D341Med (cell line): ENCODE data around the gene PTH2.
"Not testable (repeated sequence)": the region's sequence is repeated elsewhere in the genome, so short reads cannot be mapped to it uniquely, and the experiment has no call there.

Experiments used
- DNase-seq: peaks from one replicate; pipeline ENCODE4 v3.0.0; 2012; ENCODE audit warnings: low spot score

Gene PTH2, protein sequence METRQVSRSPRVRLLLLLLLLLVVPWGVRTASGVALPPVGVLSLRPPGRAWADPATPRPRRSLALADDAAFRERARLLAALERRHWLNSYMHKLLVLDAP

DNA sequence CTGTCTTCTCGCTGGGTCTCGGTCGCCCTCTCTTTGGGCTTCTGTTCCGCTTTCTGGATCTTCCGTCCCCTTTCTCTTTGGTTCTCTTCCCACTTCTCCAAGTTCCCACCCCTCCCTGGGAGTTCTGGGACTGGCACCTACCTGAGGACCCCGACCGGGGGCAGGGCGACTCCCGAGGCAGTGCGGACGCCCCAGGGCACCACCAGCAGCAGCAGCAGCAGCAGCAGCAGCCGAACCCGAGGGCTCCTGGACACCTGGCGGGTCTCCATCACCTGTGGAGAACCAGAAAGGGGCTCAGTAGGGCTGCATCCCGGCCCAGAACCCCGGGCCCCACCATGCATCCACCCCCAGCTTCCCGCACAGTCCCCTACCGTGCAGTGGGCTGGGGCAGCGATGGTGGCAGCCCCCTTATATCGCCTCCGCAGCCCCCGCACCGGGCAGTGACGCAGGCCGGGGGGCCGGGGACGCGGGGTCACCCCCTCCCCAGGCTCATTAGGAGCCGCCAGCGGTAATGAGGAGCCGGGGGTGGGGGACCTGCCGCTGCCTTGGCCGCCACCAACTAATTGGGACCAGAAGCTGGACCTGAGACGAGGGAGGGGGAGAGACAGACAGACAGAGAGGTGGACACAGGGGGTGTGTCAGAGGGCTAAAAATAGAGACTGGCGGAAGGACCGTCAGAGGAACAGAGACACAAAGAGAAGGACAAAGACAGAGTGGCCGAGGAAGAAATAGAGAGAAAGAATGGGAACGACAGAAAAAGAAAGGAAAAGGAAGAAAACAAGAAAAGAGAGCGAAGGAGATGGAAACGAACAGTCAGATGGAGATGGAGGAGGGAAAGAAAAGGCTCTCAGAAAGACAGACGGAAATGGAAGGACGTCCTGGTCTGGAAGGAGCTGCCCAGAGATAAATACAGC lies at the start of gene PTH2:
PTH2 (minus strand) TSS at position 371 of the 914 bp plus-strand sequence; CDS start at position 269, 102 bp downstream.
- DNase-seq: no peak

DNA sequence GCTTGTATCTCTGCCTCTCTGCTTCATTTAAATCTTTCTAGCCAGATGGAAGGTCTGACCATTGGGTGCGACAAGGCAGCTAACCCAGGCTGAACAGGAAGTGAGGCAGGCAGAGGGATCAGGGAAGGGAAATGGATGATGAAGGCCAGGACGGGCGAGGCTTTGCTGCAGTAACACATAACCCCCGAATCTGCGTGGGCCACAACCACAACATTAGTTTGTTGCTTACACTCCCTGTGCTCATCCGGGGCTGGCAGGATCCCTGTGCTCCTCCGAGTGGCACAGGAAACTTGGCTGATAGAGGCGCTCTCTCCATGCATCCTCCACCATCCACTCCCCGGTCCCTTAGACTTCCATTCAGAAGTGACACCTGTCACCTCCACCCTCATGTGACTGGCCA lies 49.7 kb upstream of the PTH2 start:
- DNase-seq: no peak

DNA sequence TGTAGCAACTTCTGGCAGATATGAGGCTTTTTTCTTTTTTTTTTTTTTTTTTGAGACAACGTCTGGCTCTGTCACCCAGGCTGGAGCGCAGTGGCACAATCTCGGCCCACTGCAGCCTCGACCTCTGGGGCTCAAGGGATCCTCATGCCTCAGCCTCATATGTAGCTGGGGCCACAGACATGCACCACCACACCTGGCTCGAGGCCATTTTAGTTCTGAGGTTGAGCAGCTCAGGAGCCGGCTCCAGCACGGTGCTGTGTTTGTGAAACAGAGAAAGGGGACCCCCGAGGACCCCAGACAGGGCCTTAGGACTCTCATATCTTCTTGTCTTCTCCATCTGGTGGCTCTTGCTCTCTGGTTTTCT lies 47.4 kb upstream of the PTH2 start:
- DNase-seq: no peak

- DNase-seq: peak; percentile 55
Observed at GRCh38 chr19:49469828-49470614, 46.8 kb upstream of the PTH2 start.

- DNase-seq: peak; percentile 72
Observed at GRCh38 chr19:49468746-49469447, 45.7 kb upstream of the PTH2 start.

GRCh38 chr19:49468199-49468598 lies 45.0 kb upstream of the PTH2 start:
- no peak for DNase-seq

DNA sequence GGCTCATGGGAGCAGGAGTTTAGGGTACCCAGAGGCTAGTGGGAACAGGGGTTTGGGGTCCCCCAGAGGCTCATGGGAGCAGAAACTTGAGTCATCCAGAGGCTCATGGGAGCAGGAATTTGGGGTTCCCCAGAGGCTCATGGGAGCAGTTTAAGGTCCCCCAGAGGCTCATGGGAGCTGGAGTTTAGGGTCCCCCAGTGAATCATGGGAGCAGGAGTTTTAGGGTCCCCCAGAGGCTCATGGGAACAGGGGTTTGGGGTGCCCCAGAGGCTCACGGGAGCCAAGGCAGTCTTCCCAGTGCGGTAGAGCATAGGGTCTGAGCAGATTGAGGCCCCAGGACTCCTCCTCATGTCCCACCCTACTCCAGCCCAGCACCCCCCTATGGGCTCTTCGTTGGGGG lies 42.1 kb upstream of the PTH2 start:
- no peak for DNase-seq

DNA sequence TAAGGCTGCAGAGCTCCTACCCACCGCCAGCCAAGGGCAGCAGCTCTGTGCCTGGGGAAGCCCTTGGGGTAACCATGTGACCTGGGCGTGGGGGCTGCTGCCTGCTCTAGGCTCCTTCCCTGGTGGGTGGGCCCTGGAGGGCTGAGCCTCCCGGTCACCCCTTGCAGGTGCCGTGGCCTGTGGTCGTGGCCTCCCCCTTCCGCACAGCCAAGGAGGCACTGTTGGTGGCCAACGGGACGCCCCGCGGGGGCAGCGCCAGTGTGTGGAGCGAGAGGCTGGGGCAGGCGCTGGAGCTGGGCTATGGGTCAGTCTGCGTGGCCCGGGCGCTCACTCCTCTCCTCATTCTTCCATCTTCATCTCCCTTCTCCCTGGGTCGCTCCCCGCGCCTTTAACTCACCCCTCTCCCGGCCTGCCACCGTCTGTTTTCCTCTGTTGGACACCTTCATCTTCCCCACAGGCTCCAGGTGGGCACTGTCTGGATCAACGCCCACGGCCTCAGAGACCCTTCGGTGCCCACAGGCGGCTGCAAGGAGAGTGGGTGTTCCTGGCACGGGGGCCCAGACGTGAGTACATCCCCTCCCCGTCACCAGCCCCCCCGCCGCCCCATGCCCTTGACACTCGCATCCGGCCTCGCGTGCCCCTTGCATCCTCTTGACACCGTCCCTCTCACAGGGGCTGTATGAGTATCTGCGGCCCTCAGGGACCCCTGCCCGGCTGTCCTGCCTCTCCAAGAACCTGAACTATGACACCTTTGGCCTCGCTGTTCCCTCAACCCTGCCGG lies 40.9 kb upstream of the PTH2 start:
- no peak for DNase-seq

- no peak for DNase-seq
Observed at GRCh38 chr19:49462492-49462891, 39.3 kb upstream of the PTH2 start.

- DNase-seq: no peak
Observed at GRCh38 chr19:49461656-49462055, 38.4 kb upstream of the PTH2 start.

GRCh38 chr19:49461130-49461529 lies 37.9 kb upstream of the PTH2 start:
- DNase-seq: not testable (repeated sequence)

DNA sequence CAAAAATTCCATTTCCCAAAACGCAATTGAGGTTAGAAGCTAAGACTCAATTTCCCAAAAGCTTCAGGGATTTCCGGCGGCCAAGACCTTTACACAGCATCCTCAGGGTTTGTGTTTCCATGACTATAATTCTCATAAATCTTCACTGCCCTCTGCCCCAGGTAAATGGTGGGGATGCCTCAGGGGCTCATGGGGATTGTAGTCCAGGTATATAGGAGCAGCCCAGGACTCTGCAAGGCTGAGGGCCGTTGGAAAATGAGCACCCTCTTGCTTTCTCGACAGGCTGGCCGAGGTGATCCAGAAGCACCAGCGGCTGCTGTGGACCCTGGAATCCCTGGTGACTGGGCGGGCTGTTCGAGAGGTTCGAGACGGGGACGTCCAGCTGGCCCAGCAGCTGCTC lies 36.1 kb upstream of the PTH2 start:
- no peak for DNase-seq

DNA sequence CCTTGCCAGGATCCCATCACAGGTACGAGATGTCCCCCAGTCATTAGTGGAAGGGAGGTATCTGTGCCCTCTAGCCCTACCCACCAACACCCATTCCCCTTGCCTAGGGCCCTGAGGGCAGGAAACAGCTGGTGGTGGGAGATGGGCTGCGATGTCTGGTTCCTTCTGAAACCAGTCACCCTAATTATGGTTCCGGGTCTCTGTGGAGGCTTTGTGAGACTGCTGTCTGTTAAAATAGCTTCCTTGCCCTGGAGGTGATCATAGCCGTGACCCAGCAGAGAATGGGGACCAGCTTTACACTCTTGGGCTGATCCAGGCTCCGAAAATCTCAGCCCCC lies 35.3 kb upstream of the PTH2 start:
- no peak for DNase-seq

DNA sequence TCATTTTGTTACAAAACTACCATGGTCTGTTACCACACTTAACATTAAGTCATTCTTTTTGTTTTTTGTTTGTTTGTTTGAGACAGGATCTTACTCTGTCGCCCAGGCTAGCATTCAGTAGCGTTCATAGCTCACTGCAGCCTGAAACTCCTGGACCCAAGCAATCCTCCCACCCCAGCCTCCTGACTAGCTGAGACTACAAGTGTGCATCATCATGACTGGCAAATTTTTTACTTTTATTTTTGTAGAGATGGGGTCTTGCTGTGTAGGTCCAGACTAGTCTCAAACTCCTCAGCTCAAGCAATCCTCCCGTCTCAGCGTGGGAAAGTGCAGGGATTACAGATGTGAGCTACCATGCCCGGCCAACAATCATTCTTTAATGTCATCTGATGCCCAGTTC lies 33.1 kb upstream of the PTH2 start:
- no peak for DNase-seq

GRCh38 chr19:49455773-49456172 lies 32.5 kb upstream of the PTH2 start:
- DNase-seq: no peak

GRCh38 chr19:49453757-49454240 lies 30.6 kb upstream of the PTH2 start:
- DNase-seq: no peak

GRCh38 chr19:49453013-49453756 lies 29.9 kb upstream of the PTH2 start, which contains the start of gene ALDH16A1:
Gene ALDH16A1, plus strand, starts transcription at chr19:49453225. Its CDS starts 107 bp downstream, at chr19:49453332.
- peak; percentile 97 for DNase-seq

DNA sequence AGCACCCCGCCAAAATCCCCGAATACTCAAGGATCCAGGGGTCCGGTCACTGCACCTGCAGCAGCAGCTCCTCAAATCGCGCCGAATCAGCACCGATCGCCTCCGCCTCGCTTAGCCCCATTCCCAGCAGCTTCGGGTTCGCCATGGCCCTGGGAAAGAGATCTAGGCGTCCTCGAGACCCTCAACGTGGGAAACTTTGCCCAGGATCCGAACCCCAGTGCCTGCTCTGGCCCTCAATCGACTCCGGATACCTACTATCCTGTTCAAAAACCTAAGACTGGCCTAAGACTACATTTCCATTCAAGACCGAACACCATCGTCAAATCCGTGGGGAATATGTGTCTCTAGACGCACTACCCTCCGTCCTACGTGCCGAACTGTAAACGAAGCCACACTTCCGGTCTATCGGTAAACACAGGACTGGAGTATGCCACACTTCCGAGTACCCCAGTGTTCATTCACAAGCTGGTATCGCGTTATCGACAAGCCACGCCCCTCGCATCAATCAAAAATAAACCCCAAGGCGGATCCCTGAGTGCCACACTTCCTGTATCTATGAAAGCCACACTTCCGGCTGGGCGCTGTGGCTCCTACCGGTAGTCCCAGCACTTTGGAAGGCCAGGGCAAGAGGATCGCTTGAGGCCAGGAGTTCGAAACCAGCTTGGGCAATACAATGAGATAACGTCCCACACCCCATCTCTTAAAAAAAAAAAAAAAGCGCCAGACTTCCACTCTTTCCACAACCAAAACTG lies 28.4 kb upstream of the PTH2 start, which contains the start of gene PIH1D1:
PIH1D1 (minus strand) TSS at position 385 of the 752 bp plus-strand sequence; CDS start at position 145, 240 bp downstream.
- DNase-seq: peak; percentile 84

DNA sequence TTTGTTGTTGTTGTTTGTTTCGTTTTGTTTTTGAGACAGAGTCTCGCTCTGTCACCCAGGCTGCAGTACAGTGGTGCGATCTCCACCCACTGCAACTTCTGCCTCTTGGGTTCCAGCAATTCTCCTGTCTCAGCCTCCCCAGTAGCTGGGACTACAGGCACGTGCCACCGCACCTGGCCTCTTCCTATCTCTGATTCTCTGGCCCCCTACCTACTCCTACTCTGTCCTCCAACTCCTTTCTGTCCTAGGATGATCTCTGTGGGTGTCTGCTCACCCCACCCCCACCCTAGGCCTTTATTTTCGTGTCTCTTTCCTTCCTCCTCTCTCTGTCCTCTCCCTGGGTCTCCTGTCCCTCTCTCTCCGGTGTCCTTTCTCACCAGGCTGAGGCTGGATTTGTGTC lies 27.2 kb upstream of the PTH2 start:
- DNase-seq: no peak

DNA sequence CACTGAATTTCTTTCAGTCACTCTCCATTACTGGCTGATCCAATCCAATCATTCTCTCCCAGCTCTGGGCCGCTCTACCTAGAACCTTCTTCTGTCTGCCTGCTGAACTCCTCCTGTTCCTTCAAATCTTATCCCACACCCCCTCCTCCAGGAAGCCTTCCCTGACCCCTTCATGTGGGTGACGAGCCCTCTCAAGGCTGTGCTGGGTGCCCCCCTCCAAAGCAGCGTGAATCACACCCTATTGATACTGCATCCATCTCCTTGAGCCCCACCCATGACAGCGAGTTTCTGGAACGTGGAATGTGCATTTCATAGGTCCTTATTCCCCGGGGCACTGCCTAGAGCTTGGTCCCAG lies 25.2 kb upstream of the PTH2 start:
- DNase-seq: no peak
